Upper lobe of left lung (tissue), 6 donors: ENCODE results near the gene DTX1. TPM values are rescaled to one million over a fixed set of nuclear protein-coding genes. Genes with fewer than 3 reads are reported as not detected.

Source experiments
- ATAC-seq, 2 donors: fragments of 200-7000 bp; cut with Tn5 transposase; one replicate each; pipeline ENCODE4 v1.9.1; 2022; ENCODE audit warnings: mild to moderate bottlenecking in 2 of 2, moderate library complexity in 2 of 2; ENCODE audit not compliant: low FRiP score in 2 of 2
- DNase-seq, 2 donors: peaks; one replicate each; pipeline ENCODE4 v3.0.0-alpha.2; 2019 to 2020
- H3K27ac ChIP-seq, 4 donors: fragments of 200-600 bp; sonication (generic); one replicate each; pipeline ENCODE4 v1.5.1; 2016 to 2019
- H3K27me3 ChIP-seq, 4 donors: fragments of 200-600 bp; sonication (generic); one replicate each; pipeline ENCODE4 v1.5.1; 2017 to 2019
- H3K36me3 ChIP-seq, 4 donors: fragments of 200-600 bp; sonication (generic); one replicate each; pipeline ENCODE4 v1.5.1; 2016 to 2019
- H3K4me1 ChIP-seq, 4 donors: fragments of 200-600 bp; sonication (generic); one replicate each; pipeline ENCODE4 v1.5.1; 2018 to 2019
- H3K4me3 ChIP-seq, 4 donors: fragments of 200-600 bp; sonication (generic); one replicate each; pipeline ENCODE4 v1.5.1; 2017 to 2019; ENCODE audit warnings: mild to moderate bottlenecking in 2 of 4, moderate library complexity in 1 of 4
- H3K9me3 ChIP-seq, 4 donors: fragments of 200-600 bp; sonication (generic); one replicate each; pipeline ENCODE4 v1.5.1; 2018 to 2019
- EP300 ChIP-seq, 4 donors: sonication (generic); formaldehyde crosslinking; IDR thresholded peaks; one replicate each; pipeline ENCODE4 v1.5.1; 2017; ENCODE audit warnings: antibody characterized with exemption in 4 of 4, control low read depth in 2 of 4
- POLR2A ChIP-seq, 4 donors: fragments of 450-650 bp; IDR thresholded peaks; one replicate each; pipeline ENCODE4 v1.5.1; 2016 to 2017; ENCODE audit warnings: antibody characterized with exemption in 4 of 4, mild to moderate bottlenecking in 2 of 4
- POLR2AphosphoS5 ChIP-seq, 2 donors: sonication (generic); formaldehyde crosslinking; IDR thresholded peaks; one replicate each; pipeline ENCODE4 v1.5.1; 2017; ENCODE audit warnings: antibody characterized with exemption in 2 of 2
- WGBS, 2 donors: methylation state at CpG; one replicate each; pipeline ENCODE4 v1.1.5; 2017 to 2018; 5-methylcytosine and 5-hydroxymethylcytosine counted together
- total RNA-seq, 6 donors: library from RNA; depleted of rRNA in 4 of 6; stranded (reverse); fragments of >200 nt in 4 of 6; gene quantifications; one replicate each; pipeline versions ENCODE4 v1.1.0 to v1.2.1, GENCODE V29; 2016 to 2021
- TF ChIP-seq, protein P1 (sequence below), 6 experiments: fragments of 450-650 bp in 4 of 6; fragments of 200-600 bp in 2 of 6; sonication (generic) in 2 of 6; IDR thresholded peaks; one replicate each; pipeline ENCODE4 v1.5.1; 2016 to 2019; ENCODE audit warnings: antibody characterized with exemption in 6 of 6
- donor health status: DM: no; HTN: no; CAD: no; lungs with moderate emphysema.
- donor health status: DM: no; HTN: yes; CAD: no; lungs with severe emphysema.

The DTX1 gene
- total RNA-seq, 6 donors from 2014 or later = under 0.01 to 7.0 (median 3.6) TPM

DNA sequence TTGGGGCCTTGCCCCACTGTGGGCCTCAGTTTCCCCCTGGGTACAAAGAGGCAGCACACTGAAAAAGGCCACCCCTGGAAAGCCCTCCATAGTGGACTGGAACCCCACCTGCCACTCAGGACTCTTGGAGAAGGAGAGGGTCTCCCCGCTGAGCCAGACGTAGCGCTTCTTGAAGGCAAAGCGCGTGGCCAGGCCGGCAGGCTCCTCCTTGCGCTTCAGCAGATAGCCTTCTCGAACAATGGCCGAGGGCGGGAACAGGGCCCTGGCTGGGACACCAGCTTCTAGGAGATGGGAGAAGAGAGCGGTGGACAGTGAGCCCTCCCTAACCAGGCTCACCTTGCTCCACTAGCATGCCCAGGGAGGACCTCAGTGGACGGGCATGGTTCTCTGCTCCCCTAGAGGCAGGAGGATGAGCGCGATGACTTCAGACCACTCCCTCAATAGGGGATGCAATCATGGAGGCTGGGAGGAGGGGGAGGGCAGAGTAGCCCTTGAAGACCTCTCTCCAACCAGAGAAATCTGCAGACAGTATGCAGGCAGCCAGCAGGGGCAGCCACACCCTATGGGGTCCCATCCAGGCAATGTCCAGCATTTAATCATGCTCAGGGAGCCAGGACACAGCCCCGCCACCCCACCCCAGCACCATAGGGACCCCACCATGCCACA is 49.2 kb downstream of the DTX1 start:
- Histone ChIP-seq H3K4me3 (no peak overlapping the region), H3K4me1 (peaks cover 0 to 5% (median 2%) of the 10 kb centered on the region in 4 donors), H3K27me3 (no peaks in the 10 kb centered on the region), H3K27ac (no peak overlapping the region), H3K9me3 (no peaks in the 10 kb centered on the region), H3K36me3 (no peaks in the 10 kb centered on the region)
- TF ChIP-seq POLR2A (IDR thresholded peaks at IDR 0.05) = no peak
- TF ChIP-seq, protein P1, sequence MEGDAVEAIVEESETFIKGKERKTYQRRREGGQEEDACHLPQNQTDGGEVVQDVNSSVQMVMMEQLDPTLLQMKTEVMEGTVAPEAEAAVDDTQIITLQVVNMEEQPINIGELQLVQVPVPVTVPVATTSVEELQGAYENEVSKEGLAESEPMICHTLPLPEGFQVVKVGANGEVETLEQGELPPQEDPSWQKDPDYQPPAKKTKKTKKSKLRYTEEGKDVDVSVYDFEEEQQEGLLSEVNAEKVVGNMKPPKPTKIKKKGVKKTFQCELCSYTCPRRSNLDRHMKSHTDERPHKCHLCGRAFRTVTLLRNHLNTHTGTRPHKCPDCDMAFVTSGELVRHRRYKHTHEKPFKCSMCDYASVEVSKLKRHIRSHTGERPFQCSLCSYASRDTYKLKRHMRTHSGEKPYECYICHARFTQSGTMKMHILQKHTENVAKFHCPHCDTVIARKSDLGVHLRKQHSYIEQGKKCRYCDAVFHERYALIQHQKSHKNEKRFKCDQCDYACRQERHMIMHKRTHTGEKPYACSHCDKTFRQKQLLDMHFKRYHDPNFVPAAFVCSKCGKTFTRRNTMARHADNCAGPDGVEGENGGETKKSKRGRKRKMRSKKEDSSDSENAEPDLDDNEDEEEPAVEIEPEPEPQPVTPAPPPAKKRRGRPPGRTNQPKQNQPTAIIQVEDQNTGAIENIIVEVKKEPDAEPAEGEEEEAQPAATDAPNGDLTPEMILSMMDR (IDR thresholded peaks at IDR 0.05) = no peak
- no peak for TF ChIP-seq EP300 (IDR thresholded peaks at IDR 0.05)
- no peak for TF ChIP-seq POLR2AphosphoS5 (IDR thresholded peaks at IDR 0.05)
- WGBS, 2 donors = 86 to 92% methylated on average over 9 to 15 of the region's 15 CpGs
- DNase-seq (no peak), ATAC-seq (no peak)

DNA sequence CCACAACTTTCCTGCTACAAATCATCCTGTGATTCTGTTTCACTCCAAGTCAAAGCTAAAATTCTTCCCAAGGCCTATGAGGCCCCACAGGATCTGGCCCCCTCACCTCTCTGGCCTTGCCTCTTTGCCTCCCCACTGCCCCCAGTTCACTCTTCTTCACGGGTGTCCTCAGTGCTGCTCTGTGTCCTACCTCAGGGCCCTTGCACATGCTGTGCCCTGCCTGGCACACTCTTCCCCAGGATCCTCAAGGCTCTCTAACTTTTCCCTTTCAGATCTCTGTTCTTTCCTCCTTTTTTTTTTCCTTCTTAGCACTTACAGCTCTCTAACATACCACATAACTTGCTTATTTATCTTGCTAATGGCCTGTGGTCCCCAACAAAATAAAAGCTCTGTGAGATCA is 49.8 kb downstream of the DTX1 start:
- 75% methylated on average over 1 of the region's 1 CpG for WGBS, 2 donors
- no peak for DNase-seq
- TF ChIP-seq, protein P1 (IDR thresholded peaks at IDR 0.05) = no peak
- no peak for TF ChIP-seq POLR2A (IDR thresholded peaks at IDR 0.05)
- no peak for TF ChIP-seq POLR2AphosphoS5 (IDR thresholded peaks at IDR 0.05)
- TF ChIP-seq EP300 (IDR thresholded peaks at IDR 0.05) = no peak
- Histone ChIP-seq H3K36me3 (no peaks in the 10 kb centered on the region), H3K27me3 (no peaks in the 10 kb centered on the region), H3K27ac (no peak overlapping the region), H3K9me3 (no peaks in the 10 kb centered on the region), H3K4me3 (no peak overlapping the region), H3K4me1 (peaks cover 0 to 5% (median 2%) of the 10 kb centered on the region in 4 donors)
- no peak for ATAC-seq

DNA sequence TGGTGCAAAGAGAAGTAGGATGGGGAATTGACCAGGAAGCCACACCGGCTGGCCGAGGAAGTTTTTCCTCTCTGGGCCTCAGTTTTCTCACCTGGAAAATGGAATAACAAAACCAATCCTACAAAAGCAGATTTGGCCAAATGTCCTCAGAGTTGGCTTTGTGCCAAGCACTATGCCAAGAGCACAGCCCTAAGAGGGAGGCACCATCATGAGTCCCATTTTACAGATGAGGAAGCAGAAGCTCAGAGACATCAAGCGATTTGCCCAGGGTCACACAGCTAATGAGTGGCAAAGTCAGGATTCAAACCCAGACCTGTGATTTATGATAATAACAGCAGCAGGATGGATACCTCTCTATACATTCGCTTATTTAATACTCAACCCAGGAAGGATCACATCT is 51.8 kb downstream of the DTX1 start:
- Histone ChIP-seq H3K27me3 (no peaks in the 10 kb centered on the region), H3K9me3 (no peaks in the 10 kb centered on the region), H3K36me3 (no peaks in the 10 kb centered on the region), H3K4me3 (no peak overlapping the region), H3K27ac (no peak overlapping the region), H3K4me1 (peaks cover 0 to 5% (median 2%) of the 10 kb centered on the region in 4 donors)
- DNase-seq = no peak
- no peak for ATAC-seq
- WGBS, 2 donors = 91 to 98% methylated on average over 4 of the region's 4 CpGs
- TF ChIP-seq POLR2AphosphoS5 (IDR thresholded peaks at IDR 0.05) (no peak), POLR2A (IDR thresholded peaks at IDR 0.05) (no peak), EP300 (IDR thresholded peaks at IDR 0.05) (no peak)
- TF ChIP-seq, protein P1 (IDR thresholded peaks at IDR 0.05) = no peak

- no peaks in the 10 kb centered on the region for H3K4me1 ChIP-seq
- no peaks in the 10 kb centered on the region for H3K9me3 ChIP-seq
- no peaks in the 10 kb centered on the region for H3K36me3 ChIP-seq
- TF ChIP-seq POLR2AphosphoS5 (IDR thresholded peaks at IDR 0.05) (no peak), EP300 (IDR thresholded peaks at IDR 0.05) (no peak), POLR2A (IDR thresholded peaks at IDR 0.05) (no peak)
- TF ChIP-seq, protein P1 (IDR thresholded peaks at IDR 0.05) = no peak
- no peak overlapping the region for H3K4me3 ChIP-seq
- DNase-seq (no peak), ATAC-seq (no peak)
- H3K27me3 ChIP-seq = no peaks in the 10 kb centered on the region
- 76 to 81% methylated on average over 5 of the region's 5 CpGs for WGBS, 2 donors
- no peak overlapping the region for H3K27ac ChIP-seq
These were observed 52.8 kb downstream of the DTX1 start for GRCh38 chr12:113109360-113109759.
